Right lung (tissue), 10 donors: ENCODE data around the gene TAS2R40. TPM values are rescaled to one million over a fixed set of nuclear protein-coding genes. Genes with fewer than 3 reads are reported as not detected.
"Not testable (repeated sequence)": the region's sequence is repeated elsewhere in the genome, so short reads cannot be mapped to it uniquely, and the experiment has no call there.

Source experiments
- DNase-seq, 2 donors: peaks; one replicate each; pipeline ENCODE4 v3.0.0-alpha.2; 2013
- long read RNA-seq, 8 donors: transcript quantifications; one replicate each; lab custom pipeline, GENCODE V29; 2026
- polyA plus RNA-seq, 5 donors: library from polyadenylated mRNA; unstranded; fragments of 120-200 nt; gene quantifications; one replicate each; pipeline versions ENCODE4 v1.2.1 to v1.2.3, GENCODE V29; 2013; ENCODE audit warnings: inconsistent platforms in 1 of 5, low replicate concordance in 1 of 5; ENCODE audit not compliant: insufficient read length in 5 of 5, insufficient read depth in 1 of 5

TAS2R40 gene
- not detected for polyA plus RNA-seq
- long read RNA-seq, donor 1 = 0 reads
- long read RNA-seq, donor 2 = 0 reads
- long read RNA-seq, donor 3 = 0 reads
- long read RNA-seq, donor 4 = 0 reads
- long read RNA-seq, donor 5 = 0 reads
- long read RNA-seq, donor 6 = 0 reads
- long read RNA-seq, donor 7 = 0 reads
- long read RNA-seq, donor 8 = 0 reads

GRCh38 chr7:143221737-143222136, at the start of gene TAS2R40:
Gene TAS2R40 (plus strand): TSS chr7:143222037. CDS start chr7:143222079, 42 bp downstream.
- DNase-seq = no peak

DNA sequence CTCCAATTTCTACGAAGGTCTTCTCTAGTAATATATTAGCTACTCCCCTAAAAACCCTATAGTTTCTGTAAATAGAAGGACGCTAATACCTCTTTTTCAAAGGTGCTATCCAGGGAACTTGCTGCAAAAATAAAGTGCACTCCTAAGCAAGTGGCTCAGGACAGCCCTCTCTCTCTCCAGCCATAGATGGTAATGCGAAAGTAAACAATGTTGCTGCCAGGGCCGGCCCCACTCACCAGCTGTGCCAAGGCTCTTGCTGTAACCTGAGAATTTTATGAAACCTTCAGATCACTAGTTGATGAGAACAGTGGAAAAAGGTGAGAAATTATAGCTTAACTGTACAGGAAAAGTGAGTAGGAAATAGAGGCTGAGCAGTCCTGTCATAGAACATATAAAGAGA, 49.5 kb upstream of the TAS2R40 start:
- DNase-seq = peak; percentile 23 to 37

DNA sequence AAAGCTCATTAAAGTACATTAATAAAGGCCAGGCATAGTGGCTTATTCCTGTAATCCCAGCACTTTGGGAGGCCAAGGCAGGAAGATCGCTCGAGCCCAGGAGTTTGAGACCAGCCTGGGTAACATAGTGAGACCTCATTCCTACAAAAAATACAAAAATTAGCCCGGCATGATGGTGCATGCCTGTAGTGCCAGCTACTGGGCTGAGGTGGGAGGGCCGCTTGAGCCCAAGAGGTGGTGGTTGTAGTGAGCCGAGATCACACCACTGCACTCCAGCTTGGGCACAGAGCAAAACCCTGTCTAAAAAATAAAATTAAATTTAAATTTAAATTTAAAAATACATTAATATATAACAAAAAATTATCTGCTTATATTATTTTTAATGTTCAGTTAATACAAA, 45.7 kb upstream of the TAS2R40 start:
- no peak for DNase-seq

DNA sequence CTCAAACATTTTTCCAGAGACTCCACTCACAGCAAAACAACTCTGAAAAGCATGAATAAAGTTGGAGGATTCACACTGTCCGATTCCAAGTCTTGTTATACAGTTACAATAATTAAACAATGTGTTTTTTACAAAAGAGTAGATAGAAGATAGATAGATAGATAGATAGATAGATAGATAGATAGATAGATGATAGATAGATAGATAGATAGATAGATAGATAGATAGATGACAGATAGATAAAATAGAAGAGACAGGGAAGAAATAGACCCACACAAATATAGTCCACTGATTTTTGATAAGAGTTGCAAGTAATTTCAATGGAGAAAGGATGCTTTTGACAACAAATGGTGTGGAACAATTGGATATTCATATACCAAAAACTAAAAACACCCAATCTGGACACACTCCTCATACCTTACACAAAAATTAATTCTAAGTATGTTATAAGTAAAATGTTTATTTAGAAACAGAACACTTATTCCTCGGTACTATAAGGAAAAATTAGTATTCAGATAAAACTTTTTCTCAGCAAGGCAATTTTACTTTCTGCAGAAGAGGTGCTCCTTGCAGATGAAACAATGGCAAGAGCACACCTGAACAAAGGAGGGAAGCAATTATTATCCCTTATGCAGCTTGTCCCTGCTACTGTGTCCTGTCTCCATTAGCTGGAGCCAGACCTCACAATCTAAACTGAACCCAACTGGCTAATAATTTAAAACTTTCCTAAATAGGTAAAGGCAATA, 44.3 kb upstream of the TAS2R40 start:
- no peak for DNase-seq

- DNase-seq = not testable (repeated sequence)
These were observed 41.1 kb upstream of the TAS2R40 start for GRCh38 chr7:143180771-143181170.

- DNase-seq = no peak
These were observed 40.5 kb upstream of the TAS2R40 start for GRCh38 chr7:143181349-143181748.

- DNase-seq = no peak
These were observed 38.8 kb upstream of the TAS2R40 start, which contains the start of gene TAS2R39 for GRCh38 chr7:143183024-143183423. Gene TAS2R39 (plus strand): TSS chr7:143183419. CDS start chr7:143183419, 0 bp downstream.

GRCh38 chr7:143185551-143185950, 36.3 kb upstream of the TAS2R40 start:
- DNase-seq = no peak

DNA sequence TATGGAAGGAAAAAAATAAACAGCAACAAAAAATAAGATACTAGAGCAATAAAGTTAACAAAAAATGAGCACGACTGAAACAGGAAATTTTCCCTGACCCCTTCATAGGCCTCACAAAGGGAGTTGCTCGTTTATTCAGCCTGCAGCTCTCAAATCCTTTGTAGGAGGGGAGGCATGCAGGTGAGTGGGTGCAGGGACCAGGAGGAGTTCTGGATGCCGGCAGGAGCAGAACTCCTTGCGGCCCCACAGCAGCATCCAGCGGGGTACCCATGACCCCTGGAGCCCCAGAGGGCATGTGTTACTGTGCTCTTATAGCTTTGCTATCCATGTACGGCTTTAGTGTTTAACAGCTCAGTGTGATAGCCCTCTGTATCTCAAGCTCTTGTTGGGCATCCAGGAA, 32.8 kb upstream of the TAS2R40 start:
- no peak for DNase-seq

DNA sequence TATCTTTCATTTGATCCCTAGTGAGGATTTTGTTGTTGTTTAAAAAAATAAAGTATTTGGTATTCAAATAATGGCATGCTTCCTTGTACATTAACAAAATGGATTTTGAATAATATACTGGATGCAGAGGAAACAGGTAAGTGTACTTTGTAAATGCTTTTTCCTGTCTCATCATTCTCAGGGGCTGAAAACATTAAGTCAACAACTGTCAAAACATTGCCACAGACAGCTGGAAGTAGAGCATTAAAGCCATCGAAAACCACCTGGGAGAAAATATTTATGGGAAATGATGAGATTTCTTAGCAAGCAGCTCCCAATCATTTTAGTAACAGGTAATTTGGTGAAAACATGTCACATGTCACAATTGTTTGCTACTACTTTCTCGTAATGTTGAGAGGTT, 28.0 kb upstream of the TAS2R40 start:
- no peak for DNase-seq

DNA sequence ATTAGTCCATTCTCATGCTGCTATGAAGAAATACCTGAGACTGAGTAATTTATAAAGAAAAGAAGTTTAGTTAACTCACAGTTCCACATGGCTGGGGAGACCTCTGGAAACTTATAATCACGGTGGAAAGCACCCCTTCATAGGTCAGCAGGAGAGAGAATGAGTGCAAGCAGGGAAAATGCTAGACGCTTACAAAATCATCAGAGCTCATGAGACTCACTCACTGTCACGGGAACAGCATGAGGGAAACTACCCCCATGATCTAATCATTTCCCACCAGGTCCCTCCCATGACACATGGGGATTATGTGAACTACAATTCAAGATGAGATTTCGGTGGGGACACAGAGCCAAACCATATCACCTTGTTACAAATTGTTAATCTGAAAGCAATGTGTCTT, 22.8 kb upstream of the TAS2R40 start:
- no peak for DNase-seq

DNA sequence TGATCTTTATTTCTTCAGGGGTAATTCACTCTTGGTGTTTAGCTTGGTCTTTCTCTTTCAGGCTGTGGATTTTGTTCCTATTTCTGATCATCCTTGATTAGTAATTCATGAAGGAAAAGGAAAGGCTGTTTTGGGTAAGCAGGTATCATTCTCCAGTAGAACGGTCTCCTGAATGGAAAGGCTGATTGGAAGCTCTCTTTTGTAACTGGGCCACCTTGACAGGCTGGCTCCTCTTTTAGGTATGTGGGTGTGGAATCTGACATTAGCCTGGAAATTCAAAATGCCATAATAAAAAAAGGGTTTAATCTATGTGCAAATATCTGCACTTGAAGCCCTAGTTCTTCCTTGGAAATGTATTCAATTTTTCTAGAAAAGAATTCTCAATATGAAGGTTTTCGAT, 19.7 kb upstream of the TAS2R40 start:
- no peak for DNase-seq

GRCh38 chr7:143203386-143203785, 18.5 kb upstream of the TAS2R40 start:
- DNase-seq = no peak

DNA sequence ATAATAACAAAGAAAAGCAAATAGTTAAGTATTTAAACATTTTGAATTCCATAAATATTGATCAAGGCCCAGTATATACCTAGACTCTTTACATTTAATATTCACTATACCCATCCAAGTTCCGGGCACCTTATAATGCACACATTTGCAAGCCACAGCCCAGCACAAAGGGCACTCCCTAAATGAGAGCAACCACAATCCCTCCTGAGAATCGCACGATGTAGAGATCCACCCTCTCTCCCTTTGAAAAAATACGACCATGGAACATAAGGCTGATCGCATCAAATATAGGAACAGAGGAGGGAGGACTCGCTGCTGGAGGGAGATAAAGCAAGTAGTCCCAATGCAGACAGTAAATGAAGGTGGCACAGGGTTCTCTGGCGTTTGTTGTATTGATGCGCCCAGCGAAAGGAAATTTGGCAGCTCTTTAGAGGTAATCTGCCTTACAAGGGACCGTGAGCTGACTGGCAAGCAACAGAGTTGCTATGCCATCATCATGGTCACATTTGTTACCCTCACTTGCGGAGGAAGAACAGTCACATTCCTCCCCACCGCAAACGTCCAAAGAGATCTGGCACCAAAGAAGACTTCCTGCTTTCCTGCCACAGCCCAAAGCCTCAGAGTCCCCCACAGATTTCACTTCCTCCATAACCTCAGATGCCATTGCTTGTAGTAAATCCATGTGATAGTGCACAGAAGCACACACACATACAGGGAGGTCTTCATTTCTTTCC, 16.1 kb upstream of the TAS2R40 start:
- DNase-seq = no peak

DNA sequence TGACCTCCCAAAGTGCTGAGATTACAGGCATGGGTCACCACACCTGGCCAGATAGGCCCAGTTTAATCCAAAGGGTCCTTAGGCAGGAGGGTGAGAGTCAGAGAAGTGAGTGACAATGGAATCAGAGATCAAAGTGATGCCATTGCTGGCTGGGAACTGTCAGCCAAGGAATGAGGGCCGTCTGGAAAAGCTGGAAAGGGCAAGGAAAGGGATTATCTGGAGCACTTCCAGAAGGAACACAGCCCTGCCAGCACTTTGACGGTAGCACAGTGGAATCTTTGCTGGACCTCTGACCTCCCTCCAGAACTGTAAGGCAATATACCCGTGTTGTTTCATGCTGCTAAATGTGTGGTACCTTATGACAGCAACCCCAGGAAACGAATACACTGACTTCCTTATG, 11.3 kb upstream of the TAS2R40 start:
- no peak for DNase-seq

DNA sequence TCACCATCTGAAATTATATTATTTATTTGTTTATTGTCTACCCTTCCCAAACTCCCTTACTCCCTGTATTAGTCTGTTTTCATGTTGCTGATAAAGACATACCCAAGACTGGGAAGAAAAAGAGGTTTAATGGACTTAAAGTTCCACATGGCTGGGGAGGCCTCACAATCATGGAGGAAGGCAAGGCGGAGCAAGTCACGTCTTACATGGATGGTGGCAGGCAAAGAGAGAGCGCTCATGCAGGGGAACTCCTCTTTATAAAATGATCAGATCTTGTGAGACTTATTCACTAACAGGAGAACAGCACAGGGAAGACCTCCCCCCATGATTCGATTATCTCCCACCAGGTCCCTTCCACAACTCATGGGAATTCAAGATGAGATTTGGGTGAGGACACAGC, 8.4 kb upstream of the TAS2R40 start:
- not testable (repeated sequence) for DNase-seq

DNA sequence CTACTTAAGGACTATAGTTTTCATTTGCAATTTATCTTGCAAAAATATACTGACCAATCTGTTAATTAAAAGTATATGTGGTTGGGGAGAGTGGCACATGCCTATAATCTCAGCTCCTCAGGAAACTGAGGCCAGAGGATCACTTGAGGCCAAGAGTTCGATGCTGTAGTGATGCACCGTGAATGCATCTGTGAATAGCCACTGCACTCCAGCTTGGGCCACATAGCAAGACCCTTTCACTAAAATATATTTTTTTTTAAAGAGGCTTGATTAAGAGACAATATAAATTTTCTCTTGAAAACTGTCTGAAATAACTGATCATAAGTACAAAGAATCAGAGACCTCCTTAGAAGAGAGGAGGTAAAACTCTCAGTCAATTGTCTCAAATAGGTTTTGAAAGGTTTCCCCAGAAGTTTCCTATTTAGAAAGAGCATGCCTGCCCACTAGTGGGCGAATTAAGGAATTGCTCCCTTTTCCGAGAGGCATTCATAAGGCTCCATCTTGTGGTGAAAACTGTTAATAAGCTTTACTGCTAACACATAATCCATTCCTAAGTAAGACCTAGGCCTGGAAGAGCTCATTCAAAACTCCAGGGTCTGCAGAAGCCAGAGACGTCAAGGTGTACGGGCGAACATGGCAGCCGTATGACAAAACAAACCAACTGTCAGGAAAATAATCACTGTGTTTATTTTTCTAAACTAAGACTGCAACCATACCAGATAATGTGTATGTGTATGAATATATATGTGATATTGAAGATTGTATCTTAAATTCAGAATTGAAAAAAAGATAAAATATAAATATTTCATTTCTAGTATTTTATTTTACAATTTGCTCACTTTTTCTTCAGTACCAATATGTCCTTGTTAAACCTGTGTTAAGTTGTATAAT, 6.8 kb upstream of the TAS2R40 start:
- peak; percentile 58 to 77 for DNase-seq

GRCh38 chr7:143216151-143216550, 5.7 kb upstream of the TAS2R40 start:
- no peak for DNase-seq

DNA sequence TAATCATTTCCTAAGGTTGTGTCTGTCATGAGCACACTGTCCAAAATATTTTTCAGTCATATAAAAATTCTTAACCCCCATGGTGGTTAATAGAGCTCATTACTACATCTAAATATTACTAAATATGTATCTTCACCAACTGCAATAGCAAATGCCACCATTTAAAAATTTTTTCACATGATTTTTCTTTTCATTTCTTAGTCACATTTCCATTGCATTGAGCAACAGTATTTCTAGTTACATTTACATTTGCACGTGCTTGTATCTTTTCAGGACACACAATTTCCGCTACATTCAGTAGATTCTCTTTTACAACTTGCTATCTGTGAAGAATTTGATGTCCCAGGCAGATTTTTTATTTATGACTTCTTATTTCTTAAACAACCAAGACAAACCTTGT, 5.2 kb upstream of the TAS2R40 start:
- no peak for DNase-seq

DNA sequence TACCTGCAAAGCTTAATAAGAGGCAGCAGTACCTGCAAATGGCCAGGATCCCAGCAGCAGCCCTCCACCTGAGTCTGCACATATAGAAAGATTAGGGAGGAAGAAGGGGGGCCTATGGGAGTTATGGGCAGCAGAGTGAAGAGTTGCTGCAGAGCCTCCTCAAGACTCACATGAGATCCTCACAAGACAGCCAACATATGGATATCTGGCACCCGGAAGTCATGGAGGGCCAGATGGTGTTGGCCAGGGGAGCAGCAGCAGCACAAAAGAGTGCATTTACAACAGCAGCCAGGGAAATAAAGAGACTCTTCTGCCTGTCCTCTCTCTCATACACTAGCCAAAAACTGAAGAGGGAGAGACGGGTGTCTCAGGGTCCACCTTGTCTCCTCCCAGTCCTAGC, 4.0 kb upstream of the TAS2R40 start:
- DNase-seq = no peak

GRCh38 chr7:143221286-143221685, 551 bp upstream of the TAS2R40 start:
- no peak for DNase-seq

DNA sequence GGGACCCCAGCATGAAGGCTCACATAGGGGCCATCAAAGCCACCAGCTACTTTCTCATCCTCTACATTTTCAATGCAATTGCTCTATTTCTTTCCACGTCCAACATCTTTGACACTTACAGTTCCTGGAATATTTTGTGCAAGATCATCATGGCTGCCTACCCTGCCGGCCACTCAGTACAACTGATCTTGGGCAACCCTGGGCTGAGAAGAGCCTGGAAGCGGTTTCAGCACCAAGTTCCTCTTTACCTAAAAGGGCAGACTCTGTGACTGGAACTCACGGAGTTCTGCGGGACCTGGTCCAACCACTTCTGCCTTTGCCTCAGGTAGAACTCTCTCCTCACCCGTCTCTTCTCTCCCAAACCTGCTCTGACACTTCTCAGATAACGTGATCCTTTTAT, 945 bp downstream of the TAS2R40 start:
- DNase-seq = no peak
